Gastroesophageal sphincter (tissue), 4 donors: ENCODE results near the gene PACRG. TPM values are rescaled to one million over a fixed set of nuclear protein-coding genes. Genes with fewer than 3 reads are reported as not detected.

Source experiments
- ATAC-seq: fragments of 150-250 bp; one replicate; pipeline ENCODE4 v1.9.1; 2016; ENCODE audit warnings: mild to moderate bottlenecking, moderate library complexity
- H3K27ac ChIP-seq, 4 donors: fragments of 200-600 bp; sonication (generic) in 3 of 4; 1 replicate in 3 of 4; 2 replicates in 1 of 4; pipeline ENCODE4 v1.5.1; 2016 to 2019
- H3K27me3 ChIP-seq: fragments of 200-600 bp; sonication (generic); one replicate; pipeline ENCODE4 v1.5.1; 2019
- H3K36me3 ChIP-seq, 2 donors: fragments of 200-600 bp; sonication (generic); one replicate each; pipeline ENCODE4 v1.5.1; 2019; ENCODE audit warnings: control low read depth in 1 of 2
- H3K4me1 ChIP-seq, 3 donors: fragments of 200-600 bp; sonication (generic); 1 replicate in 2 of 3; 2 replicates in 1 of 3; pipeline ENCODE4 v1.5.1; 2016 to 2019; ENCODE audit warnings: control low read depth in 2 of 3
- H3K4me3 ChIP-seq, 2 donors: fragments of 200-600 bp; sonication (generic); one replicate each; pipeline ENCODE4 v1.5.1; 2019; ENCODE audit warnings: mild to moderate bottlenecking in 1 of 2, moderate library complexity in 1 of 2
- H3K9me3 ChIP-seq, 3 donors: fragments of 200-600 bp; sonication (generic); one replicate each; pipeline ENCODE4 v1.5.1; 2017 to 2019; ENCODE audit warnings: control low read depth in 2 of 3
- CTCF ChIP-seq, 4 experiments: fragments of 200-600 bp in 2 of 4; fragments of 450-650 bp in 2 of 4; sonication (generic) in 1 of 4; IDR thresholded peaks; one replicate each; pipeline ENCODE4 v1.5.1; 2017 to 2019; ENCODE audit warnings: antibody characterized with exemption in 4 of 4, mild to moderate bottlenecking in 2 of 4, moderate library complexity in 2 of 4
- EP300 ChIP-seq: sonication (generic); formaldehyde crosslinking; IDR thresholded peaks from one replicate; pipeline ENCODE4 v1.6.1; 2017; ENCODE audit warnings: antibody characterized with exemption, mild to moderate bottlenecking
- POLR2A ChIP-seq, 2 donors: fragments of 450-650 bp; IDR thresholded peaks; one replicate each; pipeline ENCODE4 v1.6.1; 2017; ENCODE audit warnings: antibody characterized with exemption in 2 of 2, mild to moderate bottlenecking in 2 of 2, moderate library complexity in 1 of 2
- POLR2AphosphoS5 ChIP-seq: sonication (generic); formaldehyde crosslinking; IDR thresholded peaks from one replicate; pipeline ENCODE4 v1.6.1; 2017; ENCODE audit warnings: antibody characterized with exemption
- WGBS, 2 donors: methylation state at CpG; one replicate each; pipeline ENCODE4 v1.1.5; 2018; ENCODE audit warnings: low coverage in 1 of 2; 5-methylcytosine and 5-hydroxymethylcytosine counted together
- total RNA-seq, 4 donors: library from RNA; depleted of rRNA; stranded (reverse); fragments of >200 nt; gene quantifications; one replicate each; pipeline ENCODE4 v1.1.0, GENCODE V29; 2016

PACRG gene
- total RNA-seq, 4 donors from 2014 or later: 1.0 to 7.0 TPM; not detected in 2

- no peaks in the 10 kb centered on the region for H3K36me3 ChIP-seq
- TF ChIP-seq CTCF (IDR thresholded peaks at IDR 0.05): no peak
- no peak for TF ChIP-seq POLR2AphosphoS5
- TF ChIP-seq EP300: no peak
- no peaks in the 10 kb centered on the region for H3K4me1 ChIP-seq
- H3K27ac ChIP-seq: no peak overlapping the region
- ATAC-seq: no peak
- no peak overlapping the region for H3K4me3 ChIP-seq
- H3K9me3 ChIP-seq: no peaks in the 10 kb centered on the region
- H3K27me3 ChIP-seq: no peaks in the 10 kb centered on the region
- 81 to 88% methylated on average over 2 of the region's 2 CpGs for WGBS, 2 donors
Measured at GRCh38 chr6:163128324-163128723, 400.6 kb downstream of the PACRG start.

GRCh38 chr6:163132050-163132750 lies 404.4 kb downstream of the PACRG start:
- H3K4me1 ChIP-seq: no peaks in the 10 kb centered on the region
- no peaks in the 10 kb centered on the region for H3K9me3 ChIP-seq
- H3K36me3 ChIP-seq: no peaks in the 10 kb centered on the region
- no peak overlapping the region for H3K27ac ChIP-seq
- no peak overlapping the region for H3K4me3 ChIP-seq
- 62 to 71% methylated on average over 2 of the region's 2 CpGs for WGBS, 2 donors
- no peak for ATAC-seq
- TF ChIP-seq EP300 (no peak), CTCF (IDR thresholded peaks at IDR 0.05) (no peak), POLR2A (IDR thresholded peaks at IDR 0.05) (no peak), POLR2AphosphoS5 (no peak)
- H3K27me3 ChIP-seq: no peaks in the 10 kb centered on the region

- H3K27me3 ChIP-seq: no peaks in the 10 kb centered on the region
- no peak overlapping the region for H3K4me3 ChIP-seq
- H3K36me3 ChIP-seq: no peaks in the 10 kb centered on the region
- H3K4me1 ChIP-seq: no peaks in the 10 kb centered on the region
- no peak for TF ChIP-seq CTCF (IDR thresholded peaks at IDR 0.05)
- no peak for TF ChIP-seq POLR2AphosphoS5
- no peak for TF ChIP-seq POLR2A (IDR thresholded peaks at IDR 0.05)
- TF ChIP-seq EP300: no peak
- ATAC-seq: no peak
- H3K27ac ChIP-seq: no peak overlapping the region
- no peaks in the 10 kb centered on the region for H3K9me3 ChIP-seq
- 100% methylated on average over 1 of the region's 1 CpG for WGBS, 2 donors
Measured at GRCh38 chr6:163133017-163133416, 405.2 kb downstream of the PACRG start.

GRCh38 chr6:163133691-163134090 lies 405.9 kb downstream of the PACRG start:
- no peaks in the 10 kb centered on the region for H3K4me1 ChIP-seq
- no peak overlapping the region for H3K27ac ChIP-seq
- TF ChIP-seq CTCF (IDR thresholded peaks at IDR 0.05) (no peak), EP300 (no peak), POLR2AphosphoS5 (no peak), POLR2A (IDR thresholded peaks at IDR 0.05) (no peak)
- no peak for ATAC-seq
- no peak overlapping the region for H3K4me3 ChIP-seq
- WGBS, 2 donors: 74 to 89% methylated on average over 5 to 6 of the region's 6 CpGs
- H3K36me3 ChIP-seq: no peaks in the 10 kb centered on the region
- no peaks in the 10 kb centered on the region for H3K27me3 ChIP-seq
- no peaks in the 10 kb centered on the region for H3K9me3 ChIP-seq

GRCh38 chr6:163136681-163137397 lies 409.1 kb downstream of the PACRG start:
- H3K27me3 ChIP-seq: no peaks in the 10 kb centered on the region
- TF ChIP-seq POLR2AphosphoS5 (no peak), EP300 (no peak), POLR2A (IDR thresholded peaks at IDR 0.05) (no peak), CTCF (IDR thresholded peaks at IDR 0.05) (no peak)
- H3K4me1 ChIP-seq: no peaks in the 10 kb centered on the region
- no peaks in the 10 kb centered on the region for H3K36me3 ChIP-seq
- no peak overlapping the region for H3K27ac ChIP-seq
- ATAC-seq: no peak
- no peaks in the 10 kb centered on the region for H3K9me3 ChIP-seq
- H3K4me3 ChIP-seq: no peak overlapping the region
- WGBS, 2 donors: 72 to 73% methylated on average over 9 to 10 of the region's 10 CpGs
